ENCODE data around the gene PLK2.

The PLK2 gene

GRCh38 chr5:58481066-58481676 lies 21.3 kb upstream of the PLK2 start:
- H3K4me3 ChIP-seq (ENCODE audit: low read depth, low read length) = no peak overlapping the region
- TF ChIP-seq CTCF (IDR thresholded peaks at IDR 0.05; ENCODE audit: borderline replicate concordance, insufficient read depth, low read depth, low read length) = no peak

- no peak for TF ChIP-seq CTCF (IDR thresholded peaks at IDR 0.05; ENCODE audit: borderline replicate concordance, insufficient read depth, low read depth, low read length)
- no peak overlapping the region for H3K4me3 ChIP-seq (ENCODE audit: low read depth, low read length)
Measured at GRCh38 chr5:58477760-58478376, 18.0 kb upstream of the PLK2 start.

- no peak for TF ChIP-seq CTCF (IDR thresholded peaks at IDR 0.05; ENCODE audit: borderline replicate concordance, insufficient read depth, low read depth, low read length)
- no peak overlapping the region for H3K4me3 ChIP-seq (ENCODE audit: low read depth, low read length)
Measured at GRCh38 chr5:58475404-58475803, 15.5 kb upstream of the PLK2 start.

GRCh38 chr5:58469896-58470295 lies 10.0 kb upstream of the PLK2 start:
- TF ChIP-seq CTCF (IDR thresholded peaks at IDR 0.05; ENCODE audit: borderline replicate concordance, insufficient read depth, low read depth, low read length) = no peak
- no peak overlapping the region for H3K4me3 ChIP-seq (ENCODE audit: low read depth, low read length)

- no peak for TF ChIP-seq CTCF (IDR thresholded peaks at IDR 0.05; ENCODE audit: borderline replicate concordance, insufficient read depth, low read depth, low read length)
- H3K4me3 ChIP-seq (ENCODE audit: low read depth, low read length) = no peak overlapping the region
Measured at GRCh38 chr5:58466939-58467338, 7.1 kb upstream of the PLK2 start.

GRCh38 chr5:58462623-58463230 lies 2.8 kb upstream of the PLK2 start:
- H3K4me3 ChIP-seq (ENCODE audit: low read depth, low read length) = no peak overlapping the region
- peak; percentile 9; the same call in 1 of the 2 replicates for TF ChIP-seq CTCF (IDR thresholded peaks at IDR 0.05; ENCODE audit: borderline replicate concordance, insufficient read depth, low read depth, low read length)

GRCh38 chr5:58462154-58462553 lies 2.3 kb upstream of the PLK2 start:
- no peak for TF ChIP-seq CTCF (IDR thresholded peaks at IDR 0.05; ENCODE audit: borderline replicate concordance, insufficient read depth, low read depth, low read length)
- H3K4me3 ChIP-seq (ENCODE audit: low read depth, low read length) = no peak overlapping the region
